Spleen (tissue), 7 donors: ENCODE measurements around the gene CEACAM1.

Experiments used
- POLR2A ChIP-seq, 3 donors: fragments of 450-650 bp; IDR thresholded peaks; one replicate each; pipeline ENCODE4 v1.5.1; 2017; ENCODE audit warnings: antibody characterized with exemption in 3 of 3, mild to moderate bottlenecking in 1 of 3
- TF ChIP-seq, protein P1 (sequence below), 11 experiments: fragments of 200-600 bp in 7 of 11; fragments of 450-650 bp in 4 of 11; sonication (generic) in 4 of 11; IDR thresholded peaks in 8 of 11; conservative IDR thresholded peaks in 3 of 11; 1 replicate in 7 of 11; 2 replicates in 4 of 11; pipeline versions ENCODE4 v1.4.0 to v1.8.0; 2016 to 2021; ENCODE audit warnings: antibody characterized with exemption in 11 of 11, inconsistent platforms in 4 of 11, mild to moderate bottlenecking in 1 of 11
- donor health status: DM: no; HTN: no; CAD: no; lungs with moderate emphysema.
- donor health status: DM: no; HTN: no; CAD: no.
- donor health status: DM: no; HTN: no; CAD: no.

DNA sequence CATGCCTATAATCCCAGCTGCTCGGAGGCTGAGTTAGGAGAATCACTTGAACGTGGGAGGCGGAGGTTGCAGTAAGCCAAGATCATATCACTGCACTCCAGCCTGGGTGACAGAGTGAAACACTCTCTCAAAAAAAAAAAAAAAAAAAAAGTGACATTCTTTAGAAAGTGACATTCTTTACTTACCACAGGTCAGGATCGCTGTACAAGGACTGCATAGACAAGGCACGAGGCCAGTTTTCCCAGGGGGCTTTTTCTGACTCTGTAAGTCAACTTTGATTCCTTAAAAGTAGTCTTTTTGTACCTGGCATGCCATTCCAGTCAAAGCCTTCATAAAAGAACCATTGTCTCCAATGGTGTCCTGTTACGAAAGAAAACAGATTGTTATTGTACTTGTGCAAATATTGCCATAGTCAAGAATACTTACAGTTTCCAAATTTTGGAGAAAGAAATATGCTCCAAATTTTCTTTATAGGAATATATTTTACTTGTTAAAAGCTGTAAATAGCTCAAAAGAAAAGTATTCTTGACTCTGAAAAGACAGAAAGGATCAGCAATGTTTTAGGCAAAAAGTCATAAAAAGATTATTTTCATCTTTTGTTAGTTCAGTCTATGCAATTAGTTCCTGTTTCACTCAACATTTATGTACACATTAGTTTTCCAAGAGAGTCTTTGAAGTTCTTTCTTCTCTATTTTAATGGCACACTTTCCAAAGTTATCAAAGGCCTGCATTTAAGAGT is 39.3 kb downstream of the CEACAM1 start:
- TF ChIP-seq, protein P1, sequence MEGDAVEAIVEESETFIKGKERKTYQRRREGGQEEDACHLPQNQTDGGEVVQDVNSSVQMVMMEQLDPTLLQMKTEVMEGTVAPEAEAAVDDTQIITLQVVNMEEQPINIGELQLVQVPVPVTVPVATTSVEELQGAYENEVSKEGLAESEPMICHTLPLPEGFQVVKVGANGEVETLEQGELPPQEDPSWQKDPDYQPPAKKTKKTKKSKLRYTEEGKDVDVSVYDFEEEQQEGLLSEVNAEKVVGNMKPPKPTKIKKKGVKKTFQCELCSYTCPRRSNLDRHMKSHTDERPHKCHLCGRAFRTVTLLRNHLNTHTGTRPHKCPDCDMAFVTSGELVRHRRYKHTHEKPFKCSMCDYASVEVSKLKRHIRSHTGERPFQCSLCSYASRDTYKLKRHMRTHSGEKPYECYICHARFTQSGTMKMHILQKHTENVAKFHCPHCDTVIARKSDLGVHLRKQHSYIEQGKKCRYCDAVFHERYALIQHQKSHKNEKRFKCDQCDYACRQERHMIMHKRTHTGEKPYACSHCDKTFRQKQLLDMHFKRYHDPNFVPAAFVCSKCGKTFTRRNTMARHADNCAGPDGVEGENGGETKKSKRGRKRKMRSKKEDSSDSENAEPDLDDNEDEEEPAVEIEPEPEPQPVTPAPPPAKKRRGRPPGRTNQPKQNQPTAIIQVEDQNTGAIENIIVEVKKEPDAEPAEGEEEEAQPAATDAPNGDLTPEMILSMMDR (IDR thresholded peaks at IDR 0.05 in 8 of 11, conservative IDR thresholded peaks at IDR 0.05 in 3 of 11), result no peak
- TF ChIP-seq POLR2A (IDR thresholded peaks at IDR 0.05), result no peak
